HCT116 (cell line): ENCODE data around the gene TCIRG1. TPM values are rescaled to one million over a fixed set of nuclear protein-coding genes. Genes with fewer than 3 reads are reported as not detected.

Experiments used
- ATAC-seq: fragments of 200-7000 bp; cut with Tn5 transposase; 2 replicates; pipeline ENCODE4 v1.9.1; 2020; ENCODE audit warnings: mild to moderate bottlenecking, moderate library complexity
- BruUV-seq: library from RNA; stranded (reverse); fragments of 400-500 nt; replicated peaks from 2 replicates; lab custom pipeline; 2021; lab: Mats Ljungman, UMichigan
- CTCF ChIA-PET: fragments of 300-600 bp; sonication (Branson Sonifier 250); formaldehyde crosslinking; loops from one replicate; lab custom pipeline; 2021; ENCODE audit warnings: antibody characterized with exemption; lab: Charles Lee
- POLR2A ChIA-PET: fragments of 300-600, 350-600 bp; sonication (Branson Sonifier 250); formaldehyde crosslinking; loops from one replicate; lab custom pipeline; 2021; ENCODE audit warnings: antibody characterized with exemption; lab: Charles Lee
- RAD21 ChIA-PET, 2 experiments: fragments of 300-600 bp; sonication (Branson Sonifier 250); formaldehyde crosslinking; loops; one replicate each; lab custom pipeline; 2023; ENCODE audit warnings: low total read pairs in 2 of 2; ENCODE audit not compliant: uncharacterized antibody in 2 of 2, unreplicated experiment in 2 of 2, low non-redundant PET in 1 of 2; lab: Charles Lee
- DNase-seq: peaks from one replicate; pipeline ENCODE4 v3.0.0-alpha.2; 2010; ENCODE audit warnings: low read depth, low spot score
- H2AFZ ChIP-seq: fragments of 200-600 bp; shearing (Covaris generic), sonication (generic); 2 replicates; pipeline ENCODE4 v1.6.1; 2017; ENCODE audit warnings: low read depth, mixed run types, mixed read lengths, antibody characterized with exemption, low read length; ENCODE audit not compliant: poor library complexity, severe bottlenecking
- H3K27ac ChIP-seq: 2 replicates; pipeline ENCODE4 v1.5.1; 2012; ENCODE audit warnings: low read depth, low read length
- H3K27me3 ChIP-seq: fragments of 200-600 bp; sonication (generic); 2 replicates; pipeline ENCODE4 v1.6.1; 2016; ENCODE audit warnings: mixed run types, low read length, mixed read lengths; ENCODE audit not compliant: insufficient read depth
- H3K36me3 ChIP-seq, 2 experiments: fragments of 200-500 bp in 1 of 2; fragments of 200-600 bp in 1 of 2; sonication (Bioruptor generic) in 1 of 2; sonication (generic) in 1 of 2; 2 replicates each; pipeline versions ENCODE4 v1.5.1 to v1.6.1; 2014 to 2016; ENCODE audit warnings: low read length in 2 of 2, inconsistent platforms in 1 of 2, mixed read lengths in 1 of 2, mixed run types in 1 of 2; ENCODE audit not compliant: insufficient read depth in 2 of 2, control insufficient read depth in 1 of 2
- H3K4me1 ChIP-seq, 2 experiments: fragments of 200-600 bp in 1 of 2; sonication (generic) in 1 of 2; 2 replicates each; pipeline versions ENCODE4 v1.5.1 to v1.6.1; 2012 to 2017; ENCODE audit warnings: low read length in 2 of 2, inconsistent platforms in 1 of 2, mild to moderate bottlenecking in 1 of 2, mixed read lengths in 1 of 2, mixed run types in 1 of 2, moderate library complexity in 1 of 2; ENCODE audit not compliant: insufficient read depth in 2 of 2, control insufficient read depth in 1 of 2
- H3K4me2 ChIP-seq: fragments of 200-600 bp; sonication (generic); 2 replicates; pipeline ENCODE4 v1.6.1; 2017; ENCODE audit warnings: mixed run types, low read length, mixed read lengths
- H3K4me3 ChIP-seq, 2 experiments: fragments of 200-600 bp in 1 of 2; sonication (generic) in 1 of 2; replicated peaks in 1 of 2; 2 replicates each; pipeline ENCODE4 v1.5.1; 2011 to 2016; ENCODE audit warnings: low read length in 2 of 2, control low read depth in 1 of 2, low read depth in 1 of 2, mild to moderate bottlenecking in 1 of 2, mixed read lengths in 1 of 2, mixed run types in 1 of 2
- H3K79me2 ChIP-seq: fragments of 200-600 bp; sonication (generic); 2 replicates; pipeline ENCODE4 v1.6.1; 2017; ENCODE audit warnings: mild to moderate bottlenecking, mixed run types, low read length, moderate library complexity, mixed read lengths; ENCODE audit not compliant: insufficient read depth
- H3K9ac ChIP-seq: fragments of 200-600 bp; sonication (generic); 2 replicates; pipeline ENCODE4 v1.6.1; 2016; ENCODE audit warnings: low read length, mixed read lengths
- H3K9me2 ChIP-seq: fragments of 200-600 bp; sonication (generic), shearing (Covaris generic); 2 replicates; pipeline ENCODE4 v1.6.1; 2017; ENCODE audit warnings: mixed run types, mild to moderate bottlenecking, moderate library complexity; ENCODE audit not compliant: insufficient read depth
- H3K9me3 ChIP-seq, 2 experiments: fragments of 200-500 bp in 1 of 2; fragments of 200-600 bp in 1 of 2; sonication (Bioruptor generic) in 1 of 2; sonication (generic) in 1 of 2; 2 replicates each; pipeline ENCODE4 v1.6.1; 2014 to 2017; ENCODE audit warnings: low read length in 2 of 2, mixed read lengths in 2 of 2, inconsistent platforms in 1 of 2, low read depth in 1 of 2, mild to moderate bottlenecking in 1 of 2, mixed run types in 1 of 2, moderate library complexity in 1 of 2; ENCODE audit not compliant: control insufficient read depth in 1 of 2, insufficient read depth in 1 of 2
- H4K20me1 ChIP-seq: fragments of 200-600 bp; sonication (generic), shearing (Covaris generic); 2 replicates; pipeline ENCODE4 v1.6.1; 2017; ENCODE audit warnings: mixed run types, mild to moderate bottlenecking, moderate library complexity; ENCODE audit not compliant: insufficient read depth
- EZH2phosphoT487 ChIP-seq: fragments of 200-600 bp; IDR thresholded peaks from 2 replicates; pipeline ENCODE4 v1.6.1; 2018; ENCODE audit warnings: antibody characterized with exemption, borderline replicate concordance
- JUND ChIP-seq: IDR thresholded peaks from 2 replicates; pipeline ENCODE4 v1.6.1; 2012
- MAX ChIP-seq: IDR thresholded peaks from 2 replicates; pipeline ENCODE4 v1.6.1; 2012
- RAD21 ChIP-seq: IDR thresholded peaks from 2 replicates; pipeline ENCODE4 v1.6.1; 2012; ENCODE audit warnings: low read depth, mild to moderate bottlenecking
- REST ChIP-seq: IDR thresholded peaks from 2 replicates; pipeline ENCODE4 v1.6.1; 2012; ENCODE audit warnings: low read depth
- SP1 ChIP-seq: IDR thresholded peaks from 2 replicates; pipeline ENCODE4 v1.6.1; 2012; ENCODE audit warnings: low read depth
- ZBTB33 ChIP-seq: IDR thresholded peaks from 2 replicates; pipeline ENCODE4 v1.6.1; 2011; ENCODE audit warnings: mild to moderate bottlenecking, low read length, moderate library complexity; ENCODE audit not compliant: insufficient replicate concordance; ENCODE audit errors: extremely low read depth
- intact Hi-C: fragments of 100-400 bp; cut with micrococcal nuclease; formaldehyde crosslinking; loops from 2 replicates; pipeline ENCODE4 v1.10.0; 2022
- total RNA-seq: library from RNA; stranded (reverse); gene quantifications from one replicate; pipeline ENCODE4 v1.2.1, GENCODE V29; 2021; ENCODE audit not compliant: unreplicated experiment

TCIRG1 gene
- total RNA-seq, 1 experiment from 2014 or later: 101 TPM

GRCh38 chr11:68083517-68083916, 44.7 kb downstream of the TCIRG1 start:
- CTCF ChIA-PET: no interaction called here

More at GRCh38 chr11:68083517-68083916, 44.7 kb downstream of the TCIRG1 start:
- no peak overlapping the region for H3K4me3 ChIP-seq
- H3K36me3 ChIP-seq: peaks cover 0 to 6% of the 10 kb centered on the region in 2 experiments; a peak in 1 of 4 replicates
- BruUV-seq: no TSS peak
- H3K4me1 ChIP-seq: no peaks in the 10 kb centered on the region; a peak in 1 of 4 replicates
- H4K20me1 ChIP-seq: peaks cover 4% of the 10 kb centered on the region; the same call in 1 of the 2 replicates
- DNase-seq: no peak
- H3K9ac ChIP-seq: no peak overlapping the region
- peaks cover 22% of the 10 kb centered on the region; the same call in 1 of the 2 replicates for H3K79me2 ChIP-seq
- no peak for ATAC-seq
- POLR2A ChIA-PET: no interaction called here
- no peaks in the 10 kb centered on the region for H3K9me2 ChIP-seq
- H3K27ac ChIP-seq: no peak overlapping the region
- no peak overlapping the region for H3K4me2 ChIP-seq
- TF ChIP-seq JUND: no peak
- no peak for TF ChIP-seq RAD21
- TF ChIP-seq MAX: no peak
- TF ChIP-seq ZBTB33: no peak
- no peak for TF ChIP-seq SP1
- TF ChIP-seq EZH2phosphoT487: no peak
- TF ChIP-seq REST: no peak
- no peaks in the 10 kb centered on the region for H3K27me3 ChIP-seq
- no peak overlapping the region for H2AFZ ChIP-seq
- intact Hi-C loops: no loop called here
- RAD21 ChIA-PET: no interaction called here
- no peaks in the 10 kb centered on the region for H3K9me3 ChIP-seq
